H1 (cell line): ENCODE data around the gene ZSWIM6.

ENCODE experiments used
- EZH2 ChIP-seq: fragments of 200-600 bp; sonication (generic); IDR thresholded peaks from 2 replicates; pipeline ENCODE4 v1.7.1; 2012; ENCODE audit warnings: low read depth, mild to moderate bottlenecking, moderate library complexity, low read length, inconsistent platforms; ENCODE audit not compliant: severe bottlenecking
- SIN3A ChIP-seq, 2 experiments: IDR thresholded peaks in 1 of 2; conservative IDR thresholded peaks in 1 of 2; 2 replicates each; pipeline ENCODE4 v1.6.1; 2011 to 2012; ENCODE audit warnings: low read length in 2 of 2, improper control_type of control experiment in 1 of 2, low read depth in 1 of 2, mild to moderate bottlenecking in 1 of 2
- TF ChIP-seq, protein P1 (sequence below): IDR thresholded peaks from 2 replicates; pipeline ENCODE4 v1.6.1; 2011; ENCODE audit warnings: low read depth, mild to moderate bottlenecking, low read length; ENCODE audit not compliant: insufficient read depth
- TF ChIP-seq, protein P2 (sequence below), 3 experiments: IDR thresholded peaks; 1 replicate in 2 of 3; 2 replicates in 1 of 3; pipeline versions ENCODE4 v1.5.1 to v1.6.1; 2011; ENCODE audit warnings: low read length in 3 of 3, mild to moderate bottlenecking in 3 of 3, inconsistent platforms in 2 of 3, low read depth in 1 of 3, moderate library complexity in 1 of 3; ENCODE audit not compliant: insufficient read depth in 1 of 3; ENCODE audit errors: control extremely low read depth in 1 of 3

DNA sequence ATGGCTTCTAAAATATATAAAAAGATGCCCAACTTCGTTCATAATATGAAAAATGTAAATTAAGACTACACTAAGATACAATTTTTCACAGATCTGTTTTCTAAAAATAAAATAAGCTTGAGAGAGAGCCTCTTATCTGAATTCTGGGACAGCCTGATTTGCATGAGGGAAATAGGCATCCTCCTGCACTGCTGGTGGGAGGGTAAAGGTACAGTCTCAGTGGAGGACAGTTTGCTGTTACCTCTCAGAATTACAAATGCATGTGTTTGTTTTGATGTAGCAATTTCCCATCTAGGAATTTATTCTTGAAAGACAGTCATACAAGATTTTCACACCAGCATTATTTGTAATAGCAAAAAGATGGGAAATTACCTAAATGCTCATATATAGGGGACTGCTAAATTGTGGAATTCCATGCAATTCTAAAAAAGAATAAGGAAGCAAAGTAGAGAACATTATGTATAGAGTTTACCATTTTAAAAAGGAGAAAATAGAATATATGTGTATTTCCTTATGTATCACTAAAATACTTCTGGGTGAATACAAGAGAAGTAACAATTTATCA is 75.7 kb downstream of the ZSWIM6 start:
- TF ChIP-seq EZH2 (no peak), SIN3A (conservative IDR thresholded peaks at IDR 0.05 in 1 of 2, IDR thresholded peaks at IDR 0.05 in 1 of 2; ENCODE audit: low read depth in 1 of 2, low read length in 2 of 2) (no peak)
- TF ChIP-seq, protein P1, sequence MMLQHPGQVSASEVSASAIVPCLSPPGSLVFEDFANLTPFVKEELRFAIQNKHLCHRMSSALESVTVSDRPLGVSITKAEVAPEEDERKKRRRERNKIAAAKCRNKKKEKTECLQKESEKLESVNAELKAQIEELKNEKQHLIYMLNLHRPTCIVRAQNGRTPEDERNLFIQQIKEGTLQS: no peak
- TF ChIP-seq, protein P2, sequence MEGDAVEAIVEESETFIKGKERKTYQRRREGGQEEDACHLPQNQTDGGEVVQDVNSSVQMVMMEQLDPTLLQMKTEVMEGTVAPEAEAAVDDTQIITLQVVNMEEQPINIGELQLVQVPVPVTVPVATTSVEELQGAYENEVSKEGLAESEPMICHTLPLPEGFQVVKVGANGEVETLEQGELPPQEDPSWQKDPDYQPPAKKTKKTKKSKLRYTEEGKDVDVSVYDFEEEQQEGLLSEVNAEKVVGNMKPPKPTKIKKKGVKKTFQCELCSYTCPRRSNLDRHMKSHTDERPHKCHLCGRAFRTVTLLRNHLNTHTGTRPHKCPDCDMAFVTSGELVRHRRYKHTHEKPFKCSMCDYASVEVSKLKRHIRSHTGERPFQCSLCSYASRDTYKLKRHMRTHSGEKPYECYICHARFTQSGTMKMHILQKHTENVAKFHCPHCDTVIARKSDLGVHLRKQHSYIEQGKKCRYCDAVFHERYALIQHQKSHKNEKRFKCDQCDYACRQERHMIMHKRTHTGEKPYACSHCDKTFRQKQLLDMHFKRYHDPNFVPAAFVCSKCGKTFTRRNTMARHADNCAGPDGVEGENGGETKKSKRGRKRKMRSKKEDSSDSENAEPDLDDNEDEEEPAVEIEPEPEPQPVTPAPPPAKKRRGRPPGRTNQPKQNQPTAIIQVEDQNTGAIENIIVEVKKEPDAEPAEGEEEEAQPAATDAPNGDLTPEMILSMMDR (IDR thresholded peaks at IDR 0.05; ENCODE audit: control extremely low read depth in 1 of 3, insufficient read depth in 1 of 3, low read depth in 1 of 3, low read length in 3 of 3): no peak
